SW 1271 (cell line): ENCODE data around the gene EPN3.

Experiments used
- DNase-seq, 2 experiments: peaks; one replicate each; lab custom pipeline; 2025; lab: John Stamatoyannopoulos, UW

Gene EPN3

GRCh38 chr17:50511058-50511457 lies 21.5 kb upstream of the EPN3 start:
- no peak for DNase-seq

- no peak for DNase-seq
Observed at GRCh38 chr17:50513495-50513894, 19.0 kb upstream of the EPN3 start.

- DNase-seq = no peak
Observed at GRCh38 chr17:50514388-50514787, 18.1 kb upstream of the EPN3 start.

- no peak for DNase-seq
Observed at GRCh38 chr17:50514936-50515702, 17.4 kb upstream of the EPN3 start.

GRCh38 chr17:50517011-50517410 lies 15.5 kb upstream of the EPN3 start:
- DNase-seq = no peak

GRCh38 chr17:50517504-50518383 lies 14.8 kb upstream of the EPN3 start:
- DNase-seq = no peak

- no peak for DNase-seq
Observed at GRCh38 chr17:50518384-50519023, 14.0 kb upstream of the EPN3 start.

- DNase-seq = no peak
Observed at GRCh38 chr17:50519141-50519834, 13.2 kb upstream of the EPN3 start.

- DNase-seq = no peak
Observed at GRCh38 chr17:50520483-50520882, 12.1 kb upstream of the EPN3 start.

- DNase-seq = no peak
Observed at GRCh38 chr17:50521514-50521913, 11.0 kb upstream of the EPN3 start.

GRCh38 chr17:50522766-50523165 lies 9.8 kb upstream of the EPN3 start:
- DNase-seq = no peak

- no peak for DNase-seq
Observed at GRCh38 chr17:50523208-50523607, 9.3 kb upstream of the EPN3 start.

GRCh38 chr17:50524838-50525237 lies 7.7 kb upstream of the EPN3 start:
- DNase-seq = no peak

GRCh38 chr17:50527155-50527762 lies 5.3 kb upstream of the EPN3 start:
- no peak for DNase-seq

- DNase-seq = no peak
Observed at GRCh38 chr17:50527949-50528474, 4.5 kb upstream of the EPN3 start.

GRCh38 chr17:50529849-50530248 lies 2.7 kb upstream of the EPN3 start:
- DNase-seq = no peak

GRCh38 chr17:50531428-50532025 lies 1.0 kb upstream of the EPN3 start:
- DNase-seq = no peak

- DNase-seq = no peak
Observed at GRCh38 chr17:50533185-50533584, 650 bp downstream of the EPN3 start.

- DNase-seq = no peak
Observed at GRCh38 chr17:50533720-50534148, 1.2 kb downstream of the EPN3 start.

GRCh38 chr17:50534222-50534978 lies 1.9 kb downstream of the EPN3 start:
- DNase-seq = no peak
